Esophagus squamous epithelium (tissue), 4 donors: Measurements from ENCODE around the gene AHRR.

Experiments
- POLR2A ChIP-seq, 4 donors: fragments of 450-650 bp; IDR thresholded peaks; one replicate each; pipeline ENCODE4 v1.6.1; 2017; ENCODE audit warnings: antibody characterized with exemption in 4 of 4, mild to moderate bottlenecking in 4 of 4, moderate library complexity in 3 of 4
- TF ChIP-seq, protein P1 (sequence below), 6 experiments: fragments of 450-650 bp in 4 of 6; fragments of 200-600 bp in 2 of 6; sonication (generic) in 2 of 6; IDR thresholded peaks; one replicate each; pipeline ENCODE4 v1.5.1; 2016 to 2019; ENCODE audit warnings: antibody characterized with exemption in 6 of 6, mild to moderate bottlenecking in 4 of 6, moderate library complexity in 4 of 6

DNA sequence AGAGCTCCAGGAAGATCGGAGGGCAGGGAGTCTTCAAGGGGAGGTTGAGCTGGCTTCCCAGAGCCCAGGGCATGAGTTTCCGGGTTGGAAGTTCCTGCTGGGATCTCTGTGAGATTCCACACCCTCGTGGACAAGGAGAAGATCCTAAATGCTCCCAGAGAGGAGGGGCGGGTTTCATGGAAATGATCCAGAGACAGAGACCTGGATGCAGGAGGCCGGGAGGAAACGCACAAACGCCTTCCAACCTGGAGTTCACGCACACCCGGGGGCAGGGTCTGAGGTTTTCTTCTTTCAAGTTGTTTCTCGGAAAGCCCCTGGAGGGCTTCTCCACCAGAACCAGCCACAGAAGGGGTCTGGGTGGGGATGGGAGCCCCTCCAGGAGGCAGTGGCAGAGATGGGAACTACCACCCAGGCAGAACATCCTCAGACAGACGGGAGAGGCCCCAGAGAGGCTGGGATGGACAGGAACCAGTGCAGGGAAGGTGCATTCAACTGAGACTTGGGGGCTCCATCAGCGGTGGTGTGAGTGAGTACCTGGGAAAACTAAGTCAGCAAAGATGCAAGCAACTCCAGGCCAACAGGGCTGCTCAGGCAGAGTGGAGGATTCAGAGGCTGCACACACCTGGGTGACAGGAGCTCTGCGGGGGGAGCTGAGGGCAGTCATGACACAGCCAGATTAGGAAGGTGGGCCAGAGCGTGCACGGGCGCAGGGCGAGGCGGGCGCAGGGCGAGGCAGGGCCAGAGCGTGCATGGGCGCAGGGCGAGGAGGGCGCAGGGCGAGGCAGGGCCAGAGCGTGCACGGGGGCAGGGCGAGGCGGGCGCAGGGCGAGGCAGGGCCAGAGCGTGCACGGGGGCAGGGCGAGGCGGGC is 69.3 kb downstream of the AHRR start:
- TF ChIP-seq POLR2A (IDR thresholded peaks at IDR 0.05), result no peak
- TF ChIP-seq, protein P1, sequence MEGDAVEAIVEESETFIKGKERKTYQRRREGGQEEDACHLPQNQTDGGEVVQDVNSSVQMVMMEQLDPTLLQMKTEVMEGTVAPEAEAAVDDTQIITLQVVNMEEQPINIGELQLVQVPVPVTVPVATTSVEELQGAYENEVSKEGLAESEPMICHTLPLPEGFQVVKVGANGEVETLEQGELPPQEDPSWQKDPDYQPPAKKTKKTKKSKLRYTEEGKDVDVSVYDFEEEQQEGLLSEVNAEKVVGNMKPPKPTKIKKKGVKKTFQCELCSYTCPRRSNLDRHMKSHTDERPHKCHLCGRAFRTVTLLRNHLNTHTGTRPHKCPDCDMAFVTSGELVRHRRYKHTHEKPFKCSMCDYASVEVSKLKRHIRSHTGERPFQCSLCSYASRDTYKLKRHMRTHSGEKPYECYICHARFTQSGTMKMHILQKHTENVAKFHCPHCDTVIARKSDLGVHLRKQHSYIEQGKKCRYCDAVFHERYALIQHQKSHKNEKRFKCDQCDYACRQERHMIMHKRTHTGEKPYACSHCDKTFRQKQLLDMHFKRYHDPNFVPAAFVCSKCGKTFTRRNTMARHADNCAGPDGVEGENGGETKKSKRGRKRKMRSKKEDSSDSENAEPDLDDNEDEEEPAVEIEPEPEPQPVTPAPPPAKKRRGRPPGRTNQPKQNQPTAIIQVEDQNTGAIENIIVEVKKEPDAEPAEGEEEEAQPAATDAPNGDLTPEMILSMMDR (IDR thresholded peaks at IDR 0.05), result no peak
